Epithelial cell of proximal tubule (primary cell): Measurements from ENCODE around the gene FIGNL1. TPM values are rescaled to one million over a fixed set of nuclear protein-coding genes. Genes with fewer than 3 reads are reported as not detected.

ENCODE experiments used
- DNase-seq: peaks from one replicate; pipeline ENCODE4 v3.0.0-alpha.2; 2011; ENCODE audit warnings: low read depth
- H3K4me3 ChIP-seq: 2 replicates; pipeline ENCODE4 v1.5.1; 2011; ENCODE audit warnings: low read depth, mild to moderate bottlenecking, low read length
- total RNA-seq: library from RNA; depleted of rRNA; stranded (reverse); fragments of >200 nt; gene quantifications from 2 replicates; pipeline ENCODE4 v1.2.3, GENCODE V29; 2015
- TF ChIP-seq, protein P1 (sequence below): conservative IDR thresholded peaks from 2 replicates; pipeline ENCODE4 v1.5.1; 2012; ENCODE audit warnings: low read depth, mild to moderate bottlenecking, low read length

The FIGNL1 gene
- total RNA-seq, 1 donor from 2014 or later, result 14.4 TPM

DNA sequence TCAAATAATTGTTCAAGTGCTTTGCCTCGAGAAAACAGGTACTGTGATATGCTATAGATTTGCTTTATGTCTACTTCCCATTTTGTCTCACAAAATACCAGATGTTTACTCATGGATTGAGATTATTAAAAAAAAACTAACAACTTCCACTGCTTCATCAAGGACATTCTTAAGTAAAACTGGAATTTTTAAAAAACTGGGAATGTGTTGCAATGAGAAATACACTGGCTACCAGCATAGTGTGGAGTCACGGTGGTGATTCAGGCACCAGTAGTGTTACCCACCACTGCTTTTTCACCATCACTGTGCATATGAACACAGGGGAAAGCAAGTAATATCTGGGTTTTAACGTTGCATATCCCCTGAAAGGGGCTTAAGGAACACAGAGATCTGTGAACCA lies 21.2 kb downstream of the FIGNL1 start:
- no peak overlapping the region for H3K4me3 ChIP-seq
- TF ChIP-seq, protein P1, sequence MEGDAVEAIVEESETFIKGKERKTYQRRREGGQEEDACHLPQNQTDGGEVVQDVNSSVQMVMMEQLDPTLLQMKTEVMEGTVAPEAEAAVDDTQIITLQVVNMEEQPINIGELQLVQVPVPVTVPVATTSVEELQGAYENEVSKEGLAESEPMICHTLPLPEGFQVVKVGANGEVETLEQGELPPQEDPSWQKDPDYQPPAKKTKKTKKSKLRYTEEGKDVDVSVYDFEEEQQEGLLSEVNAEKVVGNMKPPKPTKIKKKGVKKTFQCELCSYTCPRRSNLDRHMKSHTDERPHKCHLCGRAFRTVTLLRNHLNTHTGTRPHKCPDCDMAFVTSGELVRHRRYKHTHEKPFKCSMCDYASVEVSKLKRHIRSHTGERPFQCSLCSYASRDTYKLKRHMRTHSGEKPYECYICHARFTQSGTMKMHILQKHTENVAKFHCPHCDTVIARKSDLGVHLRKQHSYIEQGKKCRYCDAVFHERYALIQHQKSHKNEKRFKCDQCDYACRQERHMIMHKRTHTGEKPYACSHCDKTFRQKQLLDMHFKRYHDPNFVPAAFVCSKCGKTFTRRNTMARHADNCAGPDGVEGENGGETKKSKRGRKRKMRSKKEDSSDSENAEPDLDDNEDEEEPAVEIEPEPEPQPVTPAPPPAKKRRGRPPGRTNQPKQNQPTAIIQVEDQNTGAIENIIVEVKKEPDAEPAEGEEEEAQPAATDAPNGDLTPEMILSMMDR, result no peak
- no peak for DNase-seq

GRCh38 chr7:50427518-50427917 lies 22.6 kb downstream of the FIGNL1 start:
- no peak overlapping the region for H3K4me3 ChIP-seq
- TF ChIP-seq, protein P1, result no peak
- no peak for DNase-seq

DNA sequence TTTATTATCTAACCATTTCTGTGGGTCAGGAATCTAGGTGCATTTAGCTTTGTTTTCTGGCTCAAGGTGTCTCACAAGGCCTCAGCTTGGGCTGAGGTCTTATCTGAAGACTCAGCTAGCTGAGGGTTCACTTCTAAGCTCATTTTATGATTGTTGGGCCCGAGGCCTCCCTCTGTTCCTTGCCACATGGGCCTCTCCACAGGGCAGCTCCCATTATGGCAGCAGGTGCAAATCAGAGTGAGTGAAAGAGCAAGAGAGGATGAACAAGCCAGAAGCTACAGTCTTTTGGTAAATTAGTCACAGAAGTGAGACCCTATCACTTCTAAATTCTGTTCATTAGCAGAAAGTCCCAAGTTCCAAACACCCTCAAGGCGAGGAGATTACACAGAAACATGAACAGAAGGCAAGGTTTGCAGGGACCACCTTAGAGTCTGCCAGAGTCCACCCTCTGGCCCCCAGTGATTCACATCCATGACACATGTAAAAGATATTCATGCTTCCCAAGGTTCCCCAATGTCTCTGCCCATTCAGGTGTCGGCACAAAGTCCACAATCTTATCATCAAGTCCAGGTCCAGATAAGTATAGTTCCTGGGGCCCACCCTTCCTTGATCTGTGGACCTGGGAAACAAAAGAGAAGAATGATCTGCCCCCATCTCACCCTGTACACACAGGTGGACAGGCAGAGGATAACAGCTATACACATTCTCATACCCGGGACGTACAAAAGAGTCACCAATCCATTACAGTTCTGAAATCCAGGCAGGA lies 23.7 kb downstream of the FIGNL1 start:
- no peak for DNase-seq
- TF ChIP-seq, protein P1, result no peak
- H3K4me3 ChIP-seq, result no peak overlapping the region

DNA sequence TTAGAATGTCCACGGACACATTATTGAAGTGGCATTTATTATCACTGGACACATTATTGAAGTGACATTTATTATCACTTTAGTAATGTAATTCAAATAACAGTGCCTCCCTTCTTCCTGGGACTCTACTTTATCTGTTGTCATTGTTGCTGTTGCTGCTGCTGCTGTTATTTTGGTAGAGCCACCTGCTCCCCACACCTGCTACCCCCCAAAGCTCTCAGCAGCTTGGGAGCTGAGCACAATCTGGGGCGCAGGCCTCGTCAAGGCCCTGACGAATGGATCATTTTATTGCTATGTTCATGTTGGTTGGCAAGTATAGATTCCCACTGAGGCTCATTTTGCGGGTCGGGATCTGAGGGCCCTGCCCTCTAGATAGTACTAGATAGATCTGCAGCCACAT lies 24.8 kb downstream of the FIGNL1 start:
- no peak for DNase-seq
- TF ChIP-seq, protein P1, result no peak
- H3K4me3 ChIP-seq, result no peak overlapping the region

GRCh38 chr7:50423860-50424259 lies 26.3 kb downstream of the FIGNL1 start:
- TF ChIP-seq, protein P1, result no peak
- no peak overlapping the region for H3K4me3 ChIP-seq
- DNase-seq, result no peak

DNA sequence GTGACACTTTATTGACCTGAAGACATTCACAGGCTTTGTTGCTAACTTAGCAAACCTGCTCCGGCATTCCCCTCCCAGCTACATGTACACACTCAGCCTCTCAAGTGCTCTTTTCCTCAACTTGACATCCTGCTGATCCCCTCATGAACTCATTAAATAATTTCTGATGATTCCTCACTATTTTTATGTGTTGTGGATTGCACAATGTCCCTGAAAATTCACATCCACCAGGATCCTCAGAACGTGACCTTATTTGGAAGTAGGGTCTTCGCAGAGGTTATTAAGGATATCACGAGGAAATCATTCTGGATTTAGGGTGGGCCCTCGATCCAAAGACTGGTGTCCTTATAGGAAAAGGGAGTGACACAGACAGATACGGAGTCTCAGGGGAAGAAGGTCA lies 27.3 kb downstream of the FIGNL1 start:
- no peak for DNase-seq
- TF ChIP-seq, protein P1, result no peak
- H3K4me3 ChIP-seq, result no peak overlapping the region

- H3K4me3 ChIP-seq, result no peak overlapping the region
- TF ChIP-seq, protein P1, result no peak
- DNase-seq, result no peak
These were observed 29.1 kb downstream of the FIGNL1 start for GRCh38 chr7:50421043-50421442.
